Embryonic facial prominence (tissue), 1 donor: ENCODE results near the gene TSHZ2.

ENCODE experiments used
- DNase-seq: peaks from one replicate; pipeline ENCODE4 v3.0.0-alpha.2; 2016; ENCODE audit errors: extremely low spot score

TSHZ2 gene

DNA sequence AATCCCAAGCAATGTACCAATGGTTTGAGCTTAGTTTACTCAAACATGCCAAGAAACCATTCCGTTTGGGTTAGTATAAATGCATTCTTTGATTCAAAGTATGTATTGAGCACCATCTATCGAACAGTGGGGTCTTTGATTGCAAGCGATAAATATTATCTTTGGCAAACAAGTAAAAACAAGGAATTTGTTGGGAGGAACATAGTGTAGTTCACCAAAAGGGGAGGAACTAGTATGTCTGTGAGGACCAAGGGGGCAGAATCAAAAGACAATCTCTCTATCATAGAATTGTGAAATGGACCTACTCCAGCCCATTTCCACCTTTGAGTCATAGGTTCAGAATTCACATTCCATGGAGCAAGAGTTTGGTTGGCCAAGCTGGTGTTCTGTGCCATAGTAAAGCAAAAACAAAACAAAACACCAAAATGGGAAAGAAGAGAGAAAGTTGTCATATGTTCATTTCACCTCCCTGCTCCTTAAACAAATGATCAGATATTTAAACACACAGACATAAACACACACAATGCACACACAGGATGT is 266.0 kb downstream of the TSHZ2 start:
- DNase-seq, result no peak

DNA sequence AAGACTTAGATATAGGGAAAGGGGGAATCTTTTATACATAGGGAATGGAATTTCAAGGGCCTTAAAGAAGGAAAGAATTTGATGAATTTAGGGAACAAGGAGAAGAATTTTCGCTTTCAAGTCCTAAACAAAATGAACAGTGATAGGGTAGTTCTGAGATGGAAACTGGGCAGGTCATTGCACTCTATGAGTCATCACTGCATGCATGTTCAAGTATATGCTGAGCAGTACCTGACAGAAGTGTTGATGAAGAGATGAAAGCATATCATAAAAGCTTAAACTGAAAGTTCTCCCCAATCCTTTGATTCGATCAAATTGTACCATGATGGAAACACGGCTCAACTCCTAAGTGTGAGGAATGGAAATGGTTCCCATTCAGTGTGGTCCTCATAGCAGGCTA is 271.0 kb downstream of the TSHZ2 start:
- DNase-seq, result no peak

DNA sequence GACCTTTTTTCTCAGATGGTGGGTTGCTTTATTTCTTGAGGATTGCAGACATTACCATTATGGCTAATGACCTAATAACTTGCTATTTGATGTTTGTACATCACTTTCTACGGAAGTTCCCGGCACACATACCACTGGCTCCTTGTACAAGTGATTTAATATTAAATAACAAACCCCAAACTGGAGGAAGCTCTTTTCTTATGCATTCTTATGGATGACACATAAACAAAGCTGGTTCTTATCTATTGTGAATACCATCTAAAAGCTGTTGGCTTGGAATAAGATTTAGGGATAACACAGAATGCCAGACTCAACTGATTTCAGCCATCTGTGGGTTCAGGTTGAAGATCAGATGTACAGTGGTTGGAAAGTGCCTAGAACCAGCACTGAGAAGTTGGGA is 272.6 kb downstream of the TSHZ2 start:
- no peak for DNase-seq

DNA sequence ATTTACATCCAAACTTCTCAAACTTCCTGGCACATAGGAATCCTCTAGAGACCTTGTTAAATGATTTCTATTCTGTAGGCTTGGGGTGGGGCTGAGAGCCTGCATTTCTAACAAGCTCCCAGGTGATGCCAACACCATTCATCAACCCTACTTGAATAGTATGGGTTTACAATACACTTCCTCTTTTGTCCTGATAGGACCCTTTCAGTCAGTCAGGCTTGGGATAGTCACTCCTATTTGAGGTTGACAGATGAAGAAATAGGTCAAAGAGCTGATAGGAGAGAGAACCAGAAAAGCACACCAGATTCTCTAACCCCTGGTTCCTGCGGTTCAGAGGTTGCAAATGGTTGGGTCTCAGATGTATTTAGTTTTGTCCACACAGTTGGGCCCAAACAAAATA is 273.4 kb downstream of the TSHZ2 start:
- no peak for DNase-seq

DNA sequence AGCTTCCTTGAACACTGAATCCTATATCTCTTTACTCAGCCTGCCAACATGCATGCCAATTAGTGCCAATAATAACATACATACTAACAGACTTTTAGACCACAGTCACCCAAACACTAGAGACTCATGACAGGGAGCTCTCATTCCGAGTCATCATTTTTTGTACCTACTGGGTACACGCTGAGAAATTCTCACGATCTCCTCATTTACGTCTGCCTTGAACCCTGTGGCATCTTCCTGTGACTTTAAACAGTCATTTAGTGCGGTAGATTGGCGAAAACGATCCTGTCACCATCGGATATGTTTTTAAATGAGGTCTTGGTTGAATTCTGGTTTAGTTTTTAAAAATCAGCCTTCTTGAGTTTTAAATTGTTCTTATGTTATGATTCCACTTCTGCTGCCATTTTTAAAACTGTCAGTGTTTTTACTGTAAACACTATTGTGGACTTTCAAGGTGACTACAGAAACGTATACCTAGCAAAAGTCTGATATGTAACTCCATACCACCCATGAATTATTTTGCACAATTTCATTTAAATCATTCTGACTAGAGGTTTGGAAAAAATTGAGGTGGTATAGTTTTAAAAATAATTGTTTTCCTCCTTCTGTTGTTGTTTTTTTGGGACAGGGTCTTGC is 275.4 kb downstream of the TSHZ2 start:
- no peak for DNase-seq

DNA sequence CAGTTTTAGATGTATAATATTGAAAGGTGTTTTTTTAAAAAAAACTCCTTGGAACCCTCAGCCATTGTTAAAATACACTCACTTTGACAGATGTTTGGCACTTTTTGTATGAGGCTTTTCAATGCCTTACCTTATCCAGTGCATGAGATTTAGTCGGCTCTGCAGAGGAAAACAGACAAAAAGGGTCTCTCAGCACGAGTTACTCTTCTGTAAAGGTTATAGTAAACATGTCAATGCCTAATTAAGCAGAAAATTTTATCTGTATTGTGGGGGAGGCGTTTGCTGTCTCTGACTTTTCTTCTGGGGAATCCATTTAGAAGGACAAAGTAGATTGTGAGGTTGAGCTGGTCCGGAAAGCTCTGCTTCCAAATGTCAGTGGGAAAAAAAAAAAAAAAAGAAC is 278.3 kb downstream of the TSHZ2 start:
- no peak for DNase-seq

DNA sequence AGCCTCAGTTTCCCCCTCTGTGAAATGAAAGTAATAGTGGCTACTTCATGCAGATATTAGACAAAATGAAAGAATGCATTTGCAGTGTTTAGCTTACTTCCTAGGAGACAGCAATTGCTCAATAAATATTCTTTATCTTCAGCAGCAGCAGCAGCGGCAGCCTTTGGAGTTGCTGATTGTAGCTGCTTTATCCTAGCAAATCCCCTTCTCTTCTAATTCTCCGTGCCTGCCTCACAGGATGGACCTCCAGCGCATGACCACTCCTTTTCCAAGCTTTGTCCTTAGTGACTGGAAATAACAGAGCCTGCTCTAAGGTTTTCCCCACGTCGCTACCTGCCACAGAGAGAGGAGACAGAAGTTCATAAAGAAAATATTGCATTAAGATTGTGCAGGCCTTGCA is 279.8 kb downstream of the TSHZ2 start:
- no peak for DNase-seq

DNA sequence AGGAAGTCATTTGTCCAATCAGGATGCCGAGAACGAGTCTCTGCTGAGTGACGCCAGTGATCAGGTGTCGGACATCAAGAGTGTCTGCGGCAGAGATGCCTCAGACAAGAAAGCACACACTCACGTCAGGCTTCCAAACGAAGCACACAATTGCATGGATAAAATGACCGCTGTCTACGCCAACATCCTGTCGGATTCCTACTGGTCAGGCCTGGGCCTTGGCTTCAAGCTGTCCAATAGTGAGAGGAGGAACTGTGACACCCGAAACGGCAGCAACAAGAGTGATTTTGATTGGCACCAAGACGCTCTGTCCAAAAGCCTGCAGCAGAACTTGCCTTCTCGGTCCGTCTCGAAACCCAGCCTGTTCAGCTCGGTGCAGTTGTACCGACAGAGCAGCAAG is 281.5 kb downstream of the TSHZ2 start:
- no peak for DNase-seq

DNA sequence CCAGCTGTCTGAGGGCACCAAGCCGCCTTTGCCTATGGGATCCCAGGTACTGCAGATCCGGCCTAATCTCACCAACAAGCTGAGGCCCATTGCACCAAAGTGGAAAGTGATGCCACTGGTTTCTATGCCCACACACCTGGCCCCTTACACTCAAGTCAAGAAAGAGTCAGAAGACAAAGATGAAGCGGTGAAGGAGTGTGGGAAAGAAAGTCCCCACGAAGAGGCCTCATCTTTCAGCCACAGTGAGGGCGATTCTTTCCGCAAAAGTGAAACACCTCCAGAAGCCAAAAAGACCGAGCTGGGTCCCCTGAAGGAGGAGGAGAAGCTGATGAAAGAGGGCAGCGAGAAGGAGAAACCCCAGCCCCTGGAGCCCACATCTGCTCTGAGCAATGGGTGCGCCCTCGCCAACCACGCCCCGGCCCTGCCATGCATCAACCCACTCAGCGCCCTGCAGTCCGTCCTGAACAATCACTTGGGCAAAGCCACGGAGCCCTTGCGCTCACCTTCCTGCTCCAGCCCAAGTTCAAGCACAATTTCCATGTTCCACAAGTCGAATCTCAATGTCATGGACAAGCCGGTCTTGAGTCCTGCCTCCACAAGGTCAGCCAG is 283.0 kb downstream of the TSHZ2 start:
- DNase-seq, result no peak

DNA sequence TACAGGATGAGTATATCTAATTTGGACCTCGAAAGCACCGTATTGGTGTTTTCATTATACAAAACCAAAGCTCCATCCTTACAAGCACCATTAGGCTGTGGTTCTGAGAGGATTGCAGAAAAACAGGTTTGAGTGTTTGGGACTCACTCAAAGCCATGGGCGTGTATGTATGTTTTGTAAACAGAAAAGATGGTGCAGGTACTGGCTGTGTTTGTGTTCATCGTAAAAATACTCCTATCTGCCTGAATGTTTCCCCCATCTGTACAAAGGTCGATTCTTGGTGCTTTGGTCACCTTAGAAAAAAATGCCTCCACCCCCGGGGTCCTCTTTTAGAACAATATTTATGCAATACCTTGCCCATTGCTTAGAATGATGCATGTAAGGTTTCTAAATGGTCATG is 286.6 kb downstream of the TSHZ2 start:
- DNase-seq, result no peak

DNA sequence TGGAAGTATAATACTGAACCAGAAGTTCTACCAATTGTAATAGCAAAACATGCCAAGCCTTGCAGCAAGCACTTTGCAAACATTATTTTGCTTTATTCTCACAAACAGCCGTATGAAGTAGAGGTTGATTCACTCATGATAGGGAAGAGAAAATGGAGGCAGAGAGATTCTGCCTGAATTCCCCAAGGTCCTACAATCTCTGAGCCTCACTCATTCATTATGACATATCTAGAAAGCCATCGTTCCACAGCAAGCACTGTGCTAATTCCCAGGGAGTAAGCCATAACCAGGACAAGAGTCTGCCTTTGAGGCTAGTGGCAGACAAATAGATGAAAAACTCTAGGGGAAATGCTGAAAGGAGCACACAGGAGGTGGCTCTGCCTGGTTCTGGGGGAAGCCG is 288.0 kb downstream of the TSHZ2 start:
- DNase-seq, result no peak

DNA sequence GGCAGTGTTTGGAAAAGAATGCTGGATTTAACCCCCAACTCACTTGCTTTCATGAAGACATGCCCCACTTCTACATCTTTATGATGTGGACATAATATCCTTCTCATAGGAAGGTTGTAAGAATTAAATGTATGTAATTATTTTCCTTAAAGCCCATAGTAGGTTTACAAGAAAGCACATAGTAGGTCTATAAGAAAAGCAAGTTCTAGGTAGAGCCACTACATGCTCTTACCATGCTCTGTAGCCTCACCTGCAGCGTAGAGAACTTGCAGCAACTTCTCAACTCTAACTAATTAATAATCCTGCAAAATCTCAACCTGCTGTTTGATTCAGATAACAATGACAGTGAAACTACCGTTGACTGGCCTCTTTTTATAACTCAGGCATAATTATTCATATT is 288.4 kb downstream of the TSHZ2 start:
- no peak for DNase-seq

DNA sequence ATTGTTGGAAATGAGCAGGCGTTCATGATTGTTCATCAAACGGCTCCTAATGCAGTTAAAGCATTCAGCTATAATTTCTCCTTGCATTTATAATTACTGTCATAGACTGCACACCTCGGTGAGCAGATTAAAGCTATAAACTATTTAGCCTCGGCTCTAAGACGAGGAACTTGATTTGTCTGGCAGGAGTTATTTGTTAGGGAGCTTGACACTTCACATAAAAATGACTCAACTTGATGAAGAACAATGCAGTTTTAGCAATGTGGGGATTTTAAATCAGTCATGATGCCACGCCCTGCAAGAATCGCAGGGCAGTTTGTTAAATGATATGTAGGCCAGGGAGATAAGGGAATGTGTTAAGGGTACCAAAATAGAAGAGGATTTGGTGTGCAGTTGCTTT is 290.2 kb downstream of the TSHZ2 start:
- no peak for DNase-seq

DNA sequence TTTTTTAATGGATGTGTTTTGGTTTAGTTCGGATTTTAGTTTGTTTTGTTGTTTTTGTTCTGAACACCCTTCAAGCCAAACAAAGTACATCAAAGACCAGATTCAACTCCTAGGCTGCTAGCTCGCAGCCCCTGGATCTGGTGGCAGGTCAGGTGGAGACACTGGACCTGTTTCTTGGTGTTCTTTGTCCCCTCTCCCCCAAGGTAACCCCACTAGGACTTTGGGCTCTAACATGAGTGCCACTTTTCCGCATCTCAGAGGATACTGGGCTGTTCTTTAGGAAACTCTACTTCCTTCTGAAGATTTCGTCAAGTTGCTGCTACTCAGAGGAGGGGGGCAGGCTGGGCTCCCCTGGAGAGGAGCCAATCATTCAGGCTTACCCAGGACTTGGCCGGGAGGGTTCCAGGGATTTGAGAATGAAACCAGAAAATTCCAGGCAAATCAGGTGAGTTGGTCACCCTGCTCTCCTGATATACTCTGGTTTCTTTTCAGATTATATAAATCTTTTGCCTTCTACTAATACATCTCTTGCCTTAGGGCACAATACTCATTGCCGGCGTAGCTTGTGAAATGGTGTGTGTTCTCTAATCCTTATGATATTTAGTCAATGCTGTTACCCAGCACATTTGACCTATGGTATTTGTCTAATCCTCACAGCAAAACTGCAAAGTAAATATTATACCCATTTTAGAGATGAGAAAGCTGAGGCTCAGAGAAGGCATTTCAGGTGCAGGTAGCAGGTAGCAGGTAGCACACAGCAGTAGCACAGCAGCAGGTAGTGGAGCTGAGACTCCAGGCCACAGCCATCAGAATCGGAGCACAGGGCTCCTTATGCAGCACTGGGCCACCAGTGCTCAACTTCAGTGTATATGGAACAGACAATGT is 291.6 kb downstream of the TSHZ2 start:
- DNase-seq, result no peak

DNA sequence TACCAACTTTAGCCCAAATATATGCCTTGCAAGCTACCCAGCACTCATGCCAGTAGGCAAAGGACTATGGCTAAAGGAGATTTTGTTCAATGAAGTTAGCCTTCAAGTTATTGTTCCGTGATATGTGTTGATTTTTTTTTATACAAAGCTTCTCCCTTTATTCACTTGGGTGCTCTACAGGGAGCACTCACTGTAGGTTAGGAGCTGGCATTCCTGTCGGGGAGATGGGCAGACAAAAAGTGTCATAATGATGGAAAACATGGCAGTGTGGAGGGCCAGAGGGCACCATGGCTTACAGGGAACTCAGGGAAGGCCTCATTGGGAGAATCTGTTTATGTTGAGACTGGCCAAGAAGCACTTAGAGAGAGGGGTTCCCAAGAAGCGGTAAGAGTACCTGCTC is 292.4 kb downstream of the TSHZ2 start:
- DNase-seq, result no peak

DNA sequence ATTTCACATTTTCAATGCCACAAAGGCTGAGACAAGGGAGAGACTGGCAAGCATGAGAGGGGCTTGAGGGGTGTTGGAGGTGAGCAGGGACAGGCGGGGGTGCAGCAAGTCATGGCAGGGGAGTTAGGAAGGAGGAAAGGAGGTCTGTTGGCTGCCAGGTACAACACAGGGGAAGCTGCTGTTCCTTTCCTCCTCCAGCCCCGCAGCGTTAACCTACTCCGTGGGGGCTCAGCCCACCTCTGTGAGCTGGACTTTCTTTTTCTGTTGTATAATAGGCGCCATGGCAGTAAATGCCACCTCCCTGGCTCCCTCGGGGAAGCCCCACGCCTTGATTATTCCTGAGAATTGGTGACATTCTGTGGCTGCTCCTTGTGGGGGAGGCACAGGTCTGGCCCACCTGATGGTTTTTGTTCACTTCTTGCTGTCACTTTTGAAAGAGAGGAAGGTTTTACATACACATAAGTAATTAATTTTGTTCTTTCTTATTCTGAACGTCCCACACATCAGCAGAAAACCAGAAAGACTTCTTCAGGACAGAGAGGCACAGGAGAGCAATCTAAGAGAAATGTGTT is 293.2 kb downstream of the TSHZ2 start:
- DNase-seq, result no peak

DNA sequence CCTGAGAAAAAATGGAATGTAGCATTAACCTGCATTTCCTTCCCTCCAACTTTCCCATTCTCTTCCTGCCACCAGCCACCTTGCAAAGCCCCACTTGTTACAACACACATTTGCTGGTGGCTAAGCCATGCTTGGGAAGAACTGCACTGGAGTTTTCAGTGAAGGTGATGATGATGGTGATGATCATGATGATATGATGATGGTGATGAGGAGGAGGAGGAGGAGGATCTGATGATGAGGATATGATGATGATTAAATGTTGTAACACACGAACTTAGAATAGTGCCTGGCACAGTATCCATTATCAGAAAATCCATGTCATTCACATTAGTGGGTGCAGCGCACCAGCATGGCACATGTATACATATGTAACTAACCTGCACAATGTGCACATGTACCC is 297.2 kb downstream of the TSHZ2 start:
- DNase-seq, result no peak

DNA sequence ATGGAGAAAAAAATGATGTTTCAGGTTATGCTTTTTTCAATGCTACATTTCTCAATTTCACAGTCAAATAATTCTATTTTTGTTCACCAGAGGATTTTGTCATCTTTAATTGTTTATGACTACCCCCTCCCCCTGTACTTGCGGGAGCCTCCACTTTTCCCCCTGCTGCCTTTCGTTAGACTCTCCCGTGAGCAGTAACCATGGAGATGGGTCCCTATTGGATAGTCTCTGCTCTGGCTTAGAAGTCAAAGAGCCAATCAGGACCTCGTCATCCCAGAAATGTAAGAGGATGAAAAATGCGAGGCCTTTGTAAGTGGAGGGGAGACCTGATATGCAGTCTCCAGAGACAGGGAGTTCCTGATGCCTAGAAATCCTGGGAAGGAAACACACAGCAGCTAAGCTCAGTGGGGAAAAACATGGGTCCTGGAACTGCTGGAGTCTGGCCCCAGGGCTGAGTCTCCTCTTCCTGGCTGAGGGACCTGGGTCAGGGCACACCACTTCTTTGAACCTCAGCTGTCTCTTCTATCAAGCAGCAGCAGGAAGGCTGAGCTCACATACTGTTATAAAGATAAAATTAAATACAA is 298.7 kb downstream of the TSHZ2 start:
- no peak for DNase-seq

DNA sequence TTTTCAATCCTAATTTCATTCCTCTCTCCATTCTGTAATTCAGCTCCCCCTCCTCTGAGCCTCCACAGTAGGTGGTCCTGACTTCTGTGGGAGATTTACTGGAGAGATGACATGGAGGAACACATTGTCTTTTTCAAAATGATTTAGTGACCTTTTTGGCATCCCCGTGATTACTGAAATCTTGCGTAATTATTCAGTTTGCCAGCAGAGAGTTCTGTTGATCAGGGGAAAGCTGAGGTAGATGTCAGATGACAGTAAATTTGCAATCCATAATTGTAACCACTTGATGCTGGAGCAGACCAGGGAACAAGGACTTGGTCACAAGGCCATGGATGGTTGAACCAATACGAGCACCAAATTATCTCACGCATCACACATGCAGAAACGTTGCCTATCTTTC is 302.2 kb downstream of the TSHZ2 start:
- DNase-seq, result no peak

DNA sequence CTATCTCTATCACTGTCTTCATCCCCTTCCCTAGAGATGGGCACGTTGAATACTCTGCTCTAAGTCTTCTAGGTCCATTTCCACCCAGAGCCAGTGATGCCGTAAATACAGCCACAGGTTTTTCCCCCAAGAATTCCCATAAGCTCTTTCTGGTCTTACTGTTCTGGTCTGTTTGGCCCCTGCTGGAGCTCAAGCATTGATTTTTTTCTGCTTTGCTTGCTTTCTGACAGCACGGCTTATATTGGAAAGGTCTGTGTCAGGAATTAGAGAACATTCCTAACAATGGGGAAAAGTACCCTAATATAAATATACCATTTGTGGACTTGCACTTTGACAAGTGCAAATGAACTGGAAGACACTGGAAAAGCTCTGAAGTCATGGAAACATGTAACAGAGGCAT is 302.6 kb downstream of the TSHZ2 start:
- DNase-seq, result no peak

DNA sequence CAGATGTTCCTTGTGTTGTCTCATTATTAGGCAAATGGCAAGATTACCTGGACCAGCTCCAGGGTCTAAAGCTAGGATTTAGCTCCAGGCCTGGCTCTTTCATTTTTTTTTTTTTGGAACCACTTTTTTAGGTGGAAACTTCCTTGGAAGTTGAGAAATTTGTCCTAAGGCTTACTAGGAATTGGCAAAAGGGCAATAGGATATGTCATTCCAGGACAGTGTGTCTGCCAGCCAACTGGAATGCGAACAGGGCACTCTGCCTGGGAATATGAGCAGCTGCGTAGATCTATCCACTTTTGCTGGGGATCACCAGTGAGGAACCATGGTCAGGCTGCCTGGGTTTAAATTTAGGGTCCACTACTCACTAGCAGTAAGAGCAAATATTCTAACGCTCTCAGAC is 304.0 kb downstream of the TSHZ2 start:
- no peak for DNase-seq

DNA sequence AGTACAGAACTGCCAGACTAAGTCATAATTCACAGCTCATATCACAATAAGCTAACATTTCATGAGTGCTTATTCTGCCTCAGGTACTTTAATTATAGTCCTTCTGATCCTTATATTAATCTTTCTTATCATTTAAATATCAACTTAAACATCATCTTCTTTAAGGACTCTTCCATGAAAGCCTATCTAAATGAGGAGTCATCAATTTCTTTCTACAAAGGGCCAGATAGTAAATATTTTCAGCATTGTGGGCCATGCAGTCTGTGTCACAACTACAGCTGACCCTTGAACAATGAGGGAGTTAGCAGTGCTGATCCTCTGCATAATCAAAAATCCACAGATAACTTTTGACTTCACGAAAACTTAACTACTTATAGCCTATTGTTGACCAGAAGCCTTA is 306.4 kb downstream of the TSHZ2 start:
- no peak for DNase-seq
